ENCODE results near the gene PLEKHG7.

Gene PLEKHG7

DNA sequence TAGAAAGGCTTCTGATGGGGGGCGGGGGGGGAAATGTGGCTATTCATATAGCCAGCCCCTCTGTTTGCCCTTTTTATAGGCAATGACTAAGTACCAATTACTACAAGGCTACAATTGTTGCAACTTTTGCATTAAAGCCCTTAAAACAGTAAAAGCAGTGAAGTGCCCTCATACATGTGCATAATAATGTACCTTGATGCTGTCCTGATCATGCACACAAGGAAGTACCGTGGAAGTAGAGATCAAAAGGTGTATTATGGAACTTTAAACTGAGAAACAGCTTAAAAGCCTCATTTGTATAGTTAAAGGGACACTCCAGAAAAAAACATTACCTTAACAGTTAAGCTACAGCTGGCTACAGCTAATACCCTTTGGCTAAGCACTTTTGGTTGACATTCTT is 111.8 kb downstream of the PLEKHG7 start:
- DNase-seq, result no peak

DNA sequence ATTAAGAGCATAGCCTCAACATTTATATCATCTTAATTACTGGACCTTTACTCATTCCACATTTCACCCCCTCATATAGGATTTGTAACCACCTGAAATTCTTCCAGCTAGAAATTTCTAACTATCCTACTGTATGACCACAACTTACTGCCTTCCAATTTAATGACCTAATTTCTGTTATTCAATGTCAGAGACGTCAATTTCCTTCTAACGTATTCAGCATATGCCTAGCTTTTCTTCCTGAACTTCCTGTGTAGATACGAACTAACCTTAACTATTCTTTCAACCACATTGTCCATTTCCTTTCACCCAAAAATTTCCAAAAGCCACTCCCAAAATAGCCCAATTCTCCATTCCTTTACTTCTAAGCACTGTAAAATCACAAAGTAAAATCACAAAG is 118.4 kb downstream of the PLEKHG7 start:
- DNase-seq, result no peak
